H9 (cell line): ENCODE results near the gene KLHL20. TPM values are rescaled to one million over a fixed set of nuclear protein-coding genes. Genes with fewer than 3 reads are reported as not detected.

Source experiments
- DNase-seq: peaks from one replicate; pipeline ENCODE4 v3.0.0-alpha.2; 2017
- H2AFZ ChIP-seq: one replicate; pipeline ENCODE4 v1.6.1; 2013; ENCODE audit warnings: mild to moderate bottlenecking, low read length, control low read depth, moderate library complexity
- H2AK5ac ChIP-seq: 2 replicates; pipeline ENCODE4 v1.6.1; 2013; ENCODE audit warnings: low read length, control low read depth, mixed read lengths; ENCODE audit not compliant: insufficient read length
- H2BK120ac ChIP-seq: one replicate; pipeline ENCODE4 v1.6.1; 2013; ENCODE audit warnings: low read depth, mild to moderate bottlenecking, low read length, control low read depth, inconsistent platforms; ENCODE audit not compliant: poor library complexity, severe bottlenecking
- H2BK12ac ChIP-seq: 2 replicates; pipeline ENCODE4 v1.6.1; 2013; ENCODE audit warnings: low read length, control low read depth, mixed read lengths, low read depth; ENCODE audit not compliant: insufficient read length
- H2BK15ac ChIP-seq: 2 replicates; pipeline ENCODE4 v1.6.1; 2013; ENCODE audit warnings: low read depth, low read length, control low read depth
- H2BK20ac ChIP-seq: one replicate; pipeline ENCODE4 v1.6.1; 2013; ENCODE audit warnings: low read depth, mild to moderate bottlenecking, low read length, control low read depth, inconsistent platforms; ENCODE audit not compliant: poor library complexity, severe bottlenecking
- H2BK5ac ChIP-seq: 2 replicates; pipeline ENCODE4 v1.6.1; 2013; ENCODE audit warnings: low read length, control low read depth, mixed read lengths; ENCODE audit not compliant: insufficient read length
- H3K14ac ChIP-seq: 2 replicates; pipeline ENCODE4 v1.6.1; 2013; ENCODE audit warnings: low read length, control low read depth; ENCODE audit not compliant: insufficient read depth
- H3K18ac ChIP-seq: 2 replicates; pipeline ENCODE4 v1.6.1; 2013; ENCODE audit warnings: low read depth, mild to moderate bottlenecking, mixed read lengths, low read length, control low read depth; ENCODE audit not compliant: insufficient read length
- H3K23ac ChIP-seq: 2 replicates; pipeline ENCODE4 v1.6.1; 2013; ENCODE audit warnings: low read length, control low read depth, mixed read lengths, low read depth; ENCODE audit not compliant: insufficient read length
- H3K23me2 ChIP-seq: 2 replicates; pipeline ENCODE4 v1.6.1; 2013; ENCODE audit warnings: low read depth, mild to moderate bottlenecking, mixed read lengths, low read length, control low read depth; ENCODE audit not compliant: insufficient read length, poor library complexity, severe bottlenecking
- H3K27ac ChIP-seq: 2 replicates; pipeline ENCODE4 v1.5.1; 2013; ENCODE audit warnings: low read length, control low read depth, mixed read lengths, low read depth; ENCODE audit not compliant: insufficient read length
- H3K27me3 ChIP-seq: 2 replicates; pipeline ENCODE4 v1.6.1; 2013; ENCODE audit warnings: low read length, control low read depth, inconsistent platforms; ENCODE audit not compliant: insufficient read depth
- H3K4ac ChIP-seq: 2 replicates; pipeline ENCODE4 v1.6.1; 2013; ENCODE audit warnings: low read depth, mild to moderate bottlenecking, control low read depth, inconsistent platforms, low read length, moderate library complexity
- H3K4me1 ChIP-seq: 2 replicates; pipeline ENCODE4 v1.6.1; 2013; ENCODE audit warnings: low read length, control low read depth, inconsistent platforms; ENCODE audit not compliant: insufficient read depth
- H3K4me2 ChIP-seq: 2 replicates; pipeline ENCODE4 v1.6.1; 2013; ENCODE audit warnings: low read length, control low read depth, mixed read lengths; ENCODE audit not compliant: insufficient read length, insufficient read depth
- H3K56ac ChIP-seq: 2 replicates; pipeline ENCODE4 v1.6.1; 2013; ENCODE audit warnings: low read depth, mild to moderate bottlenecking, mixed read lengths, low read length, control low read depth; ENCODE audit not compliant: insufficient read length
- H3K79me1 ChIP-seq: 2 replicates; pipeline ENCODE4 v1.6.1; 2013; ENCODE audit warnings: low read depth, mild to moderate bottlenecking, moderate library complexity, low read length, control low read depth, inconsistent platforms; ENCODE audit not compliant: insufficient read depth, poor library complexity, severe bottlenecking
- H3K79me2 ChIP-seq: 2 replicates; pipeline ENCODE4 v1.6.1; 2013; ENCODE audit warnings: low read length, control low read depth, inconsistent platforms; ENCODE audit not compliant: insufficient read depth
- H3K9ac ChIP-seq: 2 replicates; pipeline ENCODE4 v1.6.1; 2013; ENCODE audit warnings: low read length, control low read depth, mixed read lengths; ENCODE audit not compliant: insufficient read length; ENCODE audit errors: extremely low read depth
- H3K9me3 ChIP-seq: one replicate; pipeline ENCODE4 v1.6.1; 2013; ENCODE audit warnings: low read depth, low read length, inconsistent platforms; ENCODE audit not compliant: control insufficient read depth
- H3T11ph ChIP-seq: one replicate; pipeline ENCODE4 v1.6.1; 2013; ENCODE audit warnings: mild to moderate bottlenecking, low read length, control low read depth, inconsistent platforms
- H4K20me1 ChIP-seq: one replicate; pipeline ENCODE4 v1.6.1; 2013; ENCODE audit not compliant: control insufficient read depth, insufficient read length, insufficient read depth
- H4K5ac ChIP-seq: 2 replicates; pipeline ENCODE4 v1.6.1; 2013; ENCODE audit warnings: low read depth, mild to moderate bottlenecking, mixed read lengths, low read length, control low read depth; ENCODE audit not compliant: insufficient read length
- H4K8ac ChIP-seq: replicated peaks from 2 replicates; pipeline ENCODE4 v1.6.1; 2013; ENCODE audit warnings: low read length, control low read depth, mixed read lengths, low read depth; ENCODE audit not compliant: insufficient read length
- H4K91ac ChIP-seq: 2 replicates; pipeline ENCODE4 v1.6.1; 2013; ENCODE audit warnings: low read depth, mild to moderate bottlenecking, moderate library complexity, mixed read lengths, low read length, control low read depth; ENCODE audit not compliant: insufficient read length
- H3K27ac Mint-ChIP-seq, 3 experiments: 2 replicates in 2 of 3; 3 replicates in 1 of 3; pipeline ENCODE4 v1.8.0; 2020 to 2021; ENCODE audit warnings: mixed read lengths in 3 of 3, mild to moderate bottlenecking in 1 of 3, moderate library complexity in 1 of 3
- H3K27me3 Mint-ChIP-seq: 2 replicates; pipeline ENCODE4 v1.8.0; 2021; ENCODE audit warnings: low read depth, mild to moderate bottlenecking, moderate library complexity, mixed read lengths
- H3K36me3 Mint-ChIP-seq, 3 experiments: 2 replicates in 2 of 3; 3 replicates in 1 of 3; pipeline ENCODE4 v1.8.0; 2020 to 2021; ENCODE audit warnings: low read depth in 3 of 3, mixed read lengths in 3 of 3; ENCODE audit not compliant: insufficient read depth in 1 of 3
- H3K4me1 Mint-ChIP-seq, 2 experiments: 2 replicates each; pipeline ENCODE4 v1.8.0; 2020; ENCODE audit warnings: mixed read lengths in 2 of 2
- H3K4me3 Mint-ChIP-seq, 2 experiments: 2 replicates in 1 of 2; 3 replicates in 1 of 2; pipeline ENCODE4 v1.8.0; 2020 to 2021; ENCODE audit warnings: mild to moderate bottlenecking in 2 of 2, mixed read lengths in 2 of 2, moderate library complexity in 1 of 2
- H3K9me3 Mint-ChIP-seq, 2 experiments: 2 replicates in 1 of 2; 3 replicates in 1 of 2; pipeline ENCODE4 v1.8.0; 2020; ENCODE audit warnings: mild to moderate bottlenecking in 2 of 2, mixed read lengths in 2 of 2, moderate library complexity in 1 of 2
- WGBS: extraction: QIAGEN DNeasy Blood & Tissue Kit; methylation state at CpG from one replicate; pipeline ENCODE4 v1.1.7; 2013; ENCODE audit warnings: missing lambda C conversion rate, low lambda C conversion rate, mixed read lengths; ENCODE audit not compliant: insufficient read length; ENCODE audit errors: extremely low coverage; 5-methylcytosine and 5-hydroxymethylcytosine counted together
- total RNA-seq: library from RNA; stranded (reverse); gene quantifications from 2 replicates; pipeline ENCODE4 v1.2.1, GENCODE V29; 2021
- TF ChIP-seq, protein P1 (sequence below): fragments of 200-600 bp; sonication (generic); conservative IDR thresholded peaks from 3 replicates; pipeline ENCODE4 v1.8.0; 2021; ENCODE audit warnings: antibody characterized with exemption, mild to moderate bottlenecking

KLHL20 gene
- total RNA-seq, 1 experiment from 2014 or later = 12.2 TPM

DNA sequence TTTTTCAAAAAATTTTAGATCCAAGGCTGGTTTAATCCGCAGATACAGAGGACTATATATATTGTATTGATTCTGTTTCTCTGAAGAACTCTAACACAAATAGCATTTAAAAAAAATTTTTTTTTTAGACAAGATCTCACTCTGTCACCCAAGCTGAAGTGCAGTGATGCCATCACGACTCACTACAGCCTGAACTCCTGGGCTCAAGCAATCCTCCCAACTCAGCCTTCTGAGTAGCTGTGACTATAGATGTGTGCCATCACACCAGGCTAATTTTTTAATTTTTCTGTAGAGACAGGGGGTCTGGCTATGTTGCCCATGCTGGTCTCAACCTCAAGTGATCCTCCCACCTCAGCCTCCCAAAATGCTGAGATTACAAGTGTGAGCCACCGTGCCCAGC, 48.1 kb upstream of the KLHL20 start:
- Histone ChIP-seq H3K27me3 (no peaks in the 10 kb centered on the region), H2BK12ac (no peak overlapping the region), H4K8ac (no peak overlapping the region), H3K23me2 (peaks cover 8% of the 10 kb centered on the region), H3K79me1 (no peaks in the 10 kb centered on the region), H2BK15ac (no peak overlapping the region), H3K18ac (no peak overlapping the region), H4K20me1 (no peaks in the 10 kb centered on the region), H2BK20ac (no peak overlapping the region), H2BK5ac (no peak overlapping the region), H3T11ph (no peak overlapping the region), H3K4me2 (no peak overlapping the region), H4K5ac (no peak overlapping the region), H3K27ac (no peak overlapping the region), H2AK5ac (no peak overlapping the region), H3K4ac (no peak overlapping the region), H4K91ac (no peak overlapping the region), H2AFZ (no peak overlapping the region), H3K9me3 (no peaks in the 10 kb centered on the region), H3K9ac (no peak overlapping the region), H3K23ac (no peak overlapping the region), H2BK120ac (no peak overlapping the region), H3K56ac (no peak overlapping the region), H3K14ac (no peak overlapping the region), H3K4me1 (no peaks in the 10 kb centered on the region), H3K79me2 (no peaks in the 10 kb centered on the region)
- Mint-ChIP-seq H3K4me1 (peaks cover 13% of the 10 kb centered on the region in 2 experiments), H3K4me3 (no peak overlapping the region; a peak in 1 of 5 replicates), H3K36me3 (no peaks in the 10 kb centered on the region; a peak in 1 of 7 replicates), H3K27ac (no peak overlapping the region), H3K27me3 (peaks cover 6% of the 10 kb centered on the region; the same call in 1 of the 2 replicates), H3K9me3 (no peaks in the 10 kb centered on the region)
- no peak for DNase-seq
- no CpG with 5 or more reads among the region's 3 CpGs for WGBS
- TF ChIP-seq, protein P1, sequence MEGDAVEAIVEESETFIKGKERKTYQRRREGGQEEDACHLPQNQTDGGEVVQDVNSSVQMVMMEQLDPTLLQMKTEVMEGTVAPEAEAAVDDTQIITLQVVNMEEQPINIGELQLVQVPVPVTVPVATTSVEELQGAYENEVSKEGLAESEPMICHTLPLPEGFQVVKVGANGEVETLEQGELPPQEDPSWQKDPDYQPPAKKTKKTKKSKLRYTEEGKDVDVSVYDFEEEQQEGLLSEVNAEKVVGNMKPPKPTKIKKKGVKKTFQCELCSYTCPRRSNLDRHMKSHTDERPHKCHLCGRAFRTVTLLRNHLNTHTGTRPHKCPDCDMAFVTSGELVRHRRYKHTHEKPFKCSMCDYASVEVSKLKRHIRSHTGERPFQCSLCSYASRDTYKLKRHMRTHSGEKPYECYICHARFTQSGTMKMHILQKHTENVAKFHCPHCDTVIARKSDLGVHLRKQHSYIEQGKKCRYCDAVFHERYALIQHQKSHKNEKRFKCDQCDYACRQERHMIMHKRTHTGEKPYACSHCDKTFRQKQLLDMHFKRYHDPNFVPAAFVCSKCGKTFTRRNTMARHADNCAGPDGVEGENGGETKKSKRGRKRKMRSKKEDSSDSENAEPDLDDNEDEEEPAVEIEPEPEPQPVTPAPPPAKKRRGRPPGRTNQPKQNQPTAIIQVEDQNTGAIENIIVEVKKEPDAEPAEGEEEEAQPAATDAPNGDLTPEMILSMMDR = no peak
